ENCODE data around the gene ZNRF3. TPM values are rescaled to one million over a fixed set of nuclear protein-coding genes. Genes with fewer than 3 reads are reported as not detected.

Gene ZNRF3
- total and polyA plus RNA-seq, 12 donors = 1.8 to 7.7 (median 6.2) TPM

DNA sequence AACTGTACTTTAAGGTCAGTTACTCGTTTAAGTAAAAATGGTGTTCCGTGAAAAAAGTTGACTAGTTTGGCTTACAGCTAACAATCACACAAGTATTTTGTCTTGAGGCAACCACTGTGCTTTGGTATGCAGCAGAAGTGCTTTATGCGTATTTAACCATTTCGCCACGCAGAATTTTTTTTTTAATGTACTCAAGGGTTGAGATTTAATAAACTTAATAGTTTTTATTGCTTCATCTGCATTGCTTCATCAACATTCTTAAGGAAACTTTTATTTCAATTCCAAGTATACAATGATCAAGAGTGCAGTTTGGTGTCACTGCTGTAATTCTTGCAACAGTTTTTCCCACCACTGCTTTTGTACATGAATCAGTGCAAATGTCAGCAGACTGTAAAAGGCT is 66.4 kb downstream of the ZNRF3 start:
- Histone ChIP-seq H3K27me3 (peaks cover 0 to 8% (median 0%) of the 10 kb centered on the region in 7 donors), H3K4me3 (no peak overlapping the region), H3K27ac (no peak overlapping the region), H3K36me3 (no peaks in the 10 kb centered on the region), H3K9me3 (peaks cover 0 to 20% (median 12%) of the 10 kb centered on the region in 11 donors), H3K4me1 (peaks cover 0 to 19% (median 13%) of the 10 kb centered on the region in 9 donors)
- ATAC-seq = no peak
- DNase-seq = no peak
- TF ChIP-seq, protein P1, sequence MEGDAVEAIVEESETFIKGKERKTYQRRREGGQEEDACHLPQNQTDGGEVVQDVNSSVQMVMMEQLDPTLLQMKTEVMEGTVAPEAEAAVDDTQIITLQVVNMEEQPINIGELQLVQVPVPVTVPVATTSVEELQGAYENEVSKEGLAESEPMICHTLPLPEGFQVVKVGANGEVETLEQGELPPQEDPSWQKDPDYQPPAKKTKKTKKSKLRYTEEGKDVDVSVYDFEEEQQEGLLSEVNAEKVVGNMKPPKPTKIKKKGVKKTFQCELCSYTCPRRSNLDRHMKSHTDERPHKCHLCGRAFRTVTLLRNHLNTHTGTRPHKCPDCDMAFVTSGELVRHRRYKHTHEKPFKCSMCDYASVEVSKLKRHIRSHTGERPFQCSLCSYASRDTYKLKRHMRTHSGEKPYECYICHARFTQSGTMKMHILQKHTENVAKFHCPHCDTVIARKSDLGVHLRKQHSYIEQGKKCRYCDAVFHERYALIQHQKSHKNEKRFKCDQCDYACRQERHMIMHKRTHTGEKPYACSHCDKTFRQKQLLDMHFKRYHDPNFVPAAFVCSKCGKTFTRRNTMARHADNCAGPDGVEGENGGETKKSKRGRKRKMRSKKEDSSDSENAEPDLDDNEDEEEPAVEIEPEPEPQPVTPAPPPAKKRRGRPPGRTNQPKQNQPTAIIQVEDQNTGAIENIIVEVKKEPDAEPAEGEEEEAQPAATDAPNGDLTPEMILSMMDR (IDR thresholded peaks at IDR 0.05) = no peak
- 90 to 95% methylated on average over 5 of the region's 5 CpGs for WGBS, 2 donors
- intact Hi-C loops (cut with DNase I) = loop anchor here in 2 of 10 donors (10.0 kb wide), 1 partner anchor 95 kb away; no protein-coding TSS in a partner anchor

DNA sequence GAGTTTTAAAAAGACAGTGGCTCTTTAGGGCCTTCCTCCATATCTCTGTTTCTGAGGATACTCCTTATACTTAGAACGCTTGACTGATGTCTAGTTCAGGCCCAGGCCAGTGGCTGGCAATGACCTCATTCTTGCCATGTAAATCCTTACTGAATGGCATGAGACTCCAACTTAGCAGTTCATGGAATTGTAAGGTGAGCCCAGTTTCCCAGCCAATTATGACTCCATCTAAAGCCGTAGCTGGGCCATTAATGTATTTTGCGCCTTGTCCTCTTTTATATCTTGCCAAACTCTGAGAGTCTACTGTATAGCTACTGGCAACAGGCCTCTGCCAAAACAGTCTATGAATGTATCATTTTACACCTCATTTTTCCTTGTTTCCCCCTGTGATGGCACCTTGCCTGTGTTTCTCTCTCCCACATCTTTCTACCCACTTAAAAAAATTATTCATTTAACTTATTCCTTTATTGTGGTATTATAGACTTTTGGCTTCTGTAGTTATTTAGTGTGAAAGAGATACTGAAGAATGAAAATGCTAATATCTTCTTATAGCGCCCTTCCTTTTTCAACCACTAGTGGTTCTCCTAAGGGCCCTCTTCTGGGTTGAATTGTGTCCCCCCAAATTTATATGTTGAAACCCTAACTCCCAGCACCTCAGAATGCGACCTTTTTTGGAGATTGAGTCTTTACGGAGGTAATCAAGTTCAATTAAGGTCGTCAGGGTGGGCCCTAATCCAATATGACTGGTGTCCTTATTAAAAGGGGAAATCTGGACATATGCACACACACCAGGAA is 67.4 kb downstream of the ZNRF3 start:
- DNase-seq (no peak), ATAC-seq (peak in 1 of 8 donors; percentile 43)
- intact Hi-C loops (cut with DNase I) = loop anchor here in 2 of 10 donors (10.0 kb wide), 1 partner anchor 96 kb away; no protein-coding TSS in a partner anchor
- WGBS, 2 donors = 86 to 88% methylated on average over 7 of the region's 7 CpGs
- Histone ChIP-seq H3K4me1 (peaks cover 0 to 19% (median 13%) of the 10 kb centered on the region in 9 donors), H3K27ac (no peak overlapping the region), H3K9me3 (peaks cover 0 to 20% (median 12%) of the 10 kb centered on the region in 11 donors), H3K36me3 (no peaks in the 10 kb centered on the region), H3K4me3 (no peak overlapping the region), H3K27me3 (peaks cover 0 to 8% (median 0%) of the 10 kb centered on the region in 7 donors)
- TF ChIP-seq, protein P1 (IDR thresholded peaks at IDR 0.05) = no peak

DNA sequence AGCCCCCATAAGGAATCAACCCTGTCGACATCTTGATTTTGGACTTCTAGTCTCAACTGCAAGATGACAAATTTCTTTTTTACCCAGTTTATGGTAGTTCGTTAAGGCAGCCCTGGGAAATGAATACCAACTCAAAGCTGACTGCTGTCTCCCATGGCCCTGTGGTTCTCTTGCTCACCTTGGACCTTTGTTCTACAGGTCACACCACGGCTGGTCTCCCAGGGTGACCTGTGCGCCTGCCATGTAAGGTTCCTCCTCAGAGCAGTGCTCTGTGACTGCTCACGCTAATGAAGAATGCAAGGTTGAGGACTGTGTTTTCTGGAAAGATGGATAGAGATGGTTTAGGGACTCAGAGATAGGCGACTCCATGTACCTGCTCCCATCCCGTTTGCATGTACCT is 68.2 kb downstream of the ZNRF3 start:
- Histone ChIP-seq H3K27ac (no peak overlapping the region), H3K4me3 (no peak overlapping the region), H3K4me1 (peaks cover 0 to 19% (median 14%) of the 10 kb centered on the region in 9 donors), H3K27me3 (peaks cover 0 to 8% (median 0%) of the 10 kb centered on the region in 7 donors), H3K36me3 (no peaks in the 10 kb centered on the region), H3K9me3 (peaks cover 0 to 18% (median 11%) of the 10 kb centered on the region in 11 donors)
- WGBS, 2 donors = 92% methylated on average over 7 of the region's 7 CpGs
- intact Hi-C loops (cut with DNase I) = loop anchor here in 2 of 10 donors (10.0 kb wide), 1 partner anchor 97 kb away; no protein-coding TSS in a partner anchor
- no peak for DNase-seq
- TF ChIP-seq, protein P1 (IDR thresholded peaks at IDR 0.05) = no peak
- peak in 1 of 8 donors; percentile 13 for ATAC-seq

DNA sequence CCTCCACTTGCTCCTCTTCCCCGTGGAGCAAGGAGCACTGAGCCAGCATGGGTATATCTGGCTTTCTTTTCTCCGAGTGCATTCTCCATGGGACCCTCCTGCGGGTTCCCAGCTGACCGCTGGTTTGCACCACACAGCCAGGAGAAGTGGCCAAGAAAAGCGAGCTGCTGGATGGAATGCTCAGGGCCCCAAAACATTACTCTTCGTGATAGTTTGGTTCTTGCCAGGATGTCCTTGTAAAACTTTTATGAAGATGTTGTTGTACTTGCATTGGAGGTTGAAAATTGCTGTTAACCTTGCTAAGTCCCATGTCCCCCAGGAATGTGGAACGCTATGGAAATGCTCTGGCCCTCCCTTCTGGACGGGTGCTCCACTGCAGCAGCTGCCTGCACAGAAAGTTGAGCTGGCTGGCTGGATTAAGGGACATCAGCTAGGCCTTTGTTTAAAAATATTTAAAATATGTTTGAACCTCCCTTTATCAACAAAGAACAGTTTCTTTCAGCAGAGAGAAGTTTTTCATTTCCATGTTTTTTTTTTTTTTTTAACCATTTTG is 68.7 kb downstream of the ZNRF3 start:
- Histone ChIP-seq H3K4me1 (peaks cover 0 to 20% (median 14%) of the 10 kb centered on the region in 9 donors), H3K27me3 (peaks cover 0 to 8% (median 0%) of the 10 kb centered on the region in 7 donors), H3K36me3 (no peaks in the 10 kb centered on the region), H3K9me3 (peaks cover 0 to 12% (median 6%) of the 10 kb centered on the region in 11 donors), H3K4me3 (no peak overlapping the region), H3K27ac (no peak overlapping the region)
- TF ChIP-seq, protein P1 (IDR thresholded peaks at IDR 0.05) = peak in 6 of 9 donors; percentile 13 to 48 (median 37)
- intact Hi-C loops (cut with DNase I) = loop anchor here in 2 of 10 donors (10.0 kb wide), 1 partner anchor 97 kb away; no protein-coding TSS in a partner anchor
- DNase-seq = no peak
- WGBS, 2 donors = 61 to 70% methylated on average over 8 of the region's 8 CpGs
- ATAC-seq = peak in 7 of 8 donors; percentile 59 to 74 (median 62)
